ENCODE data around the gene PLA2G2D.

PLA2G2D gene

DNA sequence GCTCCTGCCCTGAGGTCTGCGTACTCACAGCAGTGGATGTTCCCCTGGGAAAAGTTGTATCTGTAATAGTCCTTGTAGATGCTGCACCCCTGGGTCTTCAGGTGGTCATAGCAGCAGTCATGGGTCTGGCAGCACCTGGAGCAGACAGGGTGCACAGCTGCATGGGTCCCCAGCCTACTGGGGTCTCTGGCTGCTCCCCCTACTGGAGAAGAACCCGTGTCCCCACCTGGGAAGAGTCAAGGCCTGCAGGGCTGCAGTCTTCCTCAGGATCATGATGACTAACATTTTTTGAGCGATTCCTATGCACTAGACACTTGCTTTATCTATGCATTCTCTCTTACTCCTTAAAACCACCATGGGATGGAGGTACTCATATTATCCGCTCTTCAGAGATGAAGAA is 3.9 kb downstream of the PLA2G2D start:
- Histone ChIP-seq H3K27me3 (ENCODE audit: control insufficient read depth in 1 of 2, insufficient read depth in 2 of 2, low read length in 2 of 2) (no peaks in the 10 kb centered on the region), H3K27ac (ENCODE audit: low read depth, low read length) (no peak overlapping the region), H3K9ac (ENCODE audit: low read depth in 1 of 2, low read length in 2 of 2) (no peak overlapping the region), H3K9me3 (ENCODE audit: control insufficient read depth in 1 of 2, low read length in 2 of 2) (no peaks in the 10 kb centered on the region), H3K4me3 (ENCODE audit: low read depth in 1 of 2, low read length in 2 of 2) (no peak overlapping the region), H3K36me3 (ENCODE audit: control insufficient read depth in 1 of 2, insufficient read depth in 2 of 2, low read length in 2 of 2) (no peaks in the 10 kb centered on the region), H3K4me1 (ENCODE audit: control insufficient read depth in 1 of 2, insufficient read depth in 2 of 2, low read length in 2 of 2) (peaks cover 0 to 3% of the 10 kb centered on the region in 2 donors)

DNA sequence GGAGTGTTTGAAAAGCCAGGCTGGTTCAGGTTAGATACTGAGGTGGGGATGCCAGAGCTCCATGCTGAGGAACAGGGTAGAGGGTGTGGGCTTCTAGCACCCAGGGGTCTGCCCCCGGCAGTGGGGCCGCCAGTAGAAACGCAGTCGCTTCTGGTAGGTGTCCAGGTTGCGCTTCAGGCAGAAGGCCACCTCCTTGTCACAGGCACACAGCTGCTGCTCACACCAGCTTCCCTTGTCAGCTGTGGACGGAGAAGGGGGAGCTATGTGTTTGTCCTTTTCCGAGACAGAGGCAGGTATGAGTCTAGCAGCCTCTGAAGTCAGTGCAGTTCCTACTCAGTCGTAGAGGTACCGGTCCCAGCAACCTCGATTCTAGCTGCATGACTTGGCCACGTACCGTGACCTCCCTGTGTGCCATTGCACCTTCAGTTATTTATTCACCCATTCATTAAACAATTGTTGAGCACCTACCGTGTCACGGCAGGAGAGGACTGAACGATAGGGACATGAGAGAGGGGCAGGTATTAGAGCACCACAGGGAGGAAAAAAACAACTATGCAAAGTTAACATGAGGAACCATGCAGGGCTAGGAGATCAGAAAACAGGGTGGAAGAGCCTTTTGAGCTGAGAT is 5.2 kb downstream of the PLA2G2D start:
- no peak overlapping the region for H3K9ac ChIP-seq (ENCODE audit: low read depth in 1 of 2, low read length in 2 of 2)
- H3K4me1 ChIP-seq (ENCODE audit: control insufficient read depth in 1 of 2, insufficient read depth in 2 of 2, low read length in 2 of 2) = peaks cover 0 to 4% of the 10 kb centered on the region in 2 donors
- H3K9me3 ChIP-seq (ENCODE audit: control insufficient read depth in 1 of 2, low read length in 2 of 2) = no peaks in the 10 kb centered on the region
- H3K4me3 ChIP-seq (ENCODE audit: low read depth in 1 of 2, low read length in 2 of 2) = no peak overlapping the region
- H3K27me3 ChIP-seq (ENCODE audit: control insufficient read depth in 1 of 2, insufficient read depth in 2 of 2, low read length in 2 of 2) = no peaks in the 10 kb centered on the region
- no peaks in the 10 kb centered on the region for H3K36me3 ChIP-seq (ENCODE audit: control insufficient read depth in 1 of 2, insufficient read depth in 2 of 2, low read length in 2 of 2)
- no peak overlapping the region for H3K27ac ChIP-seq (ENCODE audit: low read depth, low read length)

DNA sequence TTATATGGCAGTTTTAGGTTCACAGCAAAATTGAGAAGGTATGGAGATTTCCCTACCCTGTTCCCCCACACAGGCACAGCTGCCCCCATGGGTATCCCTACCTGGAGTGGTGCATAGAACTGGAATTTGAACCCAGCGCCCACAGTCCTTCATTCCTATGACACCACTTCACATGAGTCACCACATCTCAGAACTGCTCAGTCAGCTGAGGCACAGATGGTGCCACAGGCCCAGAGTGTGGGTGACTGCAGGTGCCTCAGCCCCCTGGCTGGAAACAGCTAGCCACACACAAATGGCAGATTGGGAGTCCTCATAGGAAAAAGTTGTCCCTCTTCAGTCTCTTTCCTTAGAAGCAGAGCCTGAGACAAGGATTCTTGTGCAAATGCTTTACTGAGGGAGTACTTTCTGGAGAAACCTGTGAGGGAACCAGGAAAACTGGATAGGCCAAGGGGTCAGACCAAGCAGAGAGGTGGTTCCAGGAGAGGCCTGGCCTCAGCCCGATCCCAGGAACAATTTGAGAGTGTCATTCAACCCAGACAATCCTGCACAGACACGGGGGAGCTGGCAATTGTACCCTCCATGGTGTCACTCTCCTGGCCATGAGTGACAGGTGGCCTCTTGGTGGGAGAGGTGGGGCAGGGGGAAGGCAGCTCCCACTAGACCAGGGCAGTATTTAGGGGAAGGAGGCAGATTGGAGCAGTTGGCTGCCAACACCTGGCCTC is 6.9 kb downstream of the PLA2G2D start:
- H3K36me3 ChIP-seq (ENCODE audit: control insufficient read depth in 1 of 2, insufficient read depth in 2 of 2, low read length in 2 of 2) = no peaks in the 10 kb centered on the region
- no peaks in the 10 kb centered on the region for H3K9me3 ChIP-seq (ENCODE audit: control insufficient read depth in 1 of 2, low read length in 2 of 2)
- H3K4me3 ChIP-seq (ENCODE audit: low read depth in 1 of 2, low read length in 2 of 2) = no peak overlapping the region
- H3K27ac ChIP-seq (ENCODE audit: low read depth, low read length) = no peak overlapping the region
- no peak overlapping the region for H3K9ac ChIP-seq (ENCODE audit: low read depth in 1 of 2, low read length in 2 of 2)
- H3K27me3 ChIP-seq (ENCODE audit: control insufficient read depth in 1 of 2, insufficient read depth in 2 of 2, low read length in 2 of 2) = no peaks in the 10 kb centered on the region
- peaks cover 0 to 3% of the 10 kb centered on the region in 2 donors for H3K4me1 ChIP-seq (ENCODE audit: control insufficient read depth in 1 of 2, insufficient read depth in 2 of 2, low read length in 2 of 2)

DNA sequence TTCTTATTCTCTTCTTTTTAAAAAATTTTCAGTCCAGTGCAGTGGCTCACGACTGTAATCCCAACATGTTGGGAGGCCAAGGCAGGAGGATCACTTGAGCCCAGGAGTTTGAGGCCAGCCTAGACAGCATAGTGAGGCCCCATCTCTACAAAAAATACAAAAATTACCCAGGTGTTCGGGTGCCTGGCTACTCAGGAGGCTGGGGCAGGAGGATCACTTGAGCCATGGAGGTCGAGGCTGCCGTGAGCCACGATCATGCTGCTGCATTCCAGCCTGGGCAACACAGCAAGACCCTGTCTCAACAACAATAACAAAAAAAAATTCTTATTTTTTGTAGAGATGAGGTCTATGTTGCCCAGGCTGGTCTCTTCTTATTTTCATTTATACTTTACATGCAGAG is 7.9 kb downstream of the PLA2G2D start:
- Histone ChIP-seq H3K9me3 (ENCODE audit: control insufficient read depth in 1 of 2, low read length in 2 of 2) (no peaks in the 10 kb centered on the region), H3K9ac (ENCODE audit: low read depth in 1 of 2, low read length in 2 of 2) (no peak overlapping the region), H3K4me3 (ENCODE audit: low read depth in 1 of 2, low read length in 2 of 2) (no peak overlapping the region), H3K4me1 (ENCODE audit: control insufficient read depth in 1 of 2, insufficient read depth in 2 of 2, low read length in 2 of 2) (peaks cover 0 to 3% of the 10 kb centered on the region in 2 donors), H3K36me3 (ENCODE audit: control insufficient read depth in 1 of 2, insufficient read depth in 2 of 2, low read length in 2 of 2) (no peaks in the 10 kb centered on the region), H3K27ac (ENCODE audit: low read depth, low read length) (no peak overlapping the region), H3K27me3 (ENCODE audit: control insufficient read depth in 1 of 2, insufficient read depth in 2 of 2, low read length in 2 of 2) (no peaks in the 10 kb centered on the region)

DNA sequence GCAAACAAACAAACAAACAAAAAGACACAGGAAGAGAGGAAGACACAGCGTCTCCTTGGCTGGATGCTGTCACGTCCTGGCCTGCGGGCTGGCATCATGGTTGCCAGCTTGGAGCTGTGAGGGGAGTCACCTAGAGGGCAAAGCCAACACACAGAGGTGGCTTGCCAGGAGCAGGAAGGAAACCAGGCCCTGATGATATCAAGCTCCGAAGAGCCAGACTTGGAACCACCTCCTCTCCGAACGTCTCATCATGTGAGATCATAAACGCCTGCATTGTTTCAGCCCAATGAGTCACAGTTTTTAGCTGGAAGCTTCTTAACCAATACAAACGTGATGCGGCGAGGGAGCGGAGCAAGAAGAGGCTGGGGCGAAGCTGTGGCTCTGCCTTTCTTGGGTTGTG is 8.7 kb downstream of the PLA2G2D start:
- Histone ChIP-seq H3K4me1 (ENCODE audit: control insufficient read depth in 1 of 2, insufficient read depth in 2 of 2, low read length in 2 of 2) (peaks cover 0 to 3% of the 10 kb centered on the region in 2 donors), H3K27ac (ENCODE audit: low read depth, low read length) (no peak overlapping the region), H3K4me3 (ENCODE audit: low read depth in 1 of 2, low read length in 2 of 2) (no peak overlapping the region), H3K36me3 (ENCODE audit: control insufficient read depth in 1 of 2, insufficient read depth in 2 of 2, low read length in 2 of 2) (no peaks in the 10 kb centered on the region), H3K9me3 (ENCODE audit: control insufficient read depth in 1 of 2, low read length in 2 of 2) (no peaks in the 10 kb centered on the region), H3K27me3 (ENCODE audit: control insufficient read depth in 1 of 2, insufficient read depth in 2 of 2, low read length in 2 of 2) (no peaks in the 10 kb centered on the region), H3K9ac (ENCODE audit: low read depth in 1 of 2, low read length in 2 of 2) (no peak overlapping the region)

DNA sequence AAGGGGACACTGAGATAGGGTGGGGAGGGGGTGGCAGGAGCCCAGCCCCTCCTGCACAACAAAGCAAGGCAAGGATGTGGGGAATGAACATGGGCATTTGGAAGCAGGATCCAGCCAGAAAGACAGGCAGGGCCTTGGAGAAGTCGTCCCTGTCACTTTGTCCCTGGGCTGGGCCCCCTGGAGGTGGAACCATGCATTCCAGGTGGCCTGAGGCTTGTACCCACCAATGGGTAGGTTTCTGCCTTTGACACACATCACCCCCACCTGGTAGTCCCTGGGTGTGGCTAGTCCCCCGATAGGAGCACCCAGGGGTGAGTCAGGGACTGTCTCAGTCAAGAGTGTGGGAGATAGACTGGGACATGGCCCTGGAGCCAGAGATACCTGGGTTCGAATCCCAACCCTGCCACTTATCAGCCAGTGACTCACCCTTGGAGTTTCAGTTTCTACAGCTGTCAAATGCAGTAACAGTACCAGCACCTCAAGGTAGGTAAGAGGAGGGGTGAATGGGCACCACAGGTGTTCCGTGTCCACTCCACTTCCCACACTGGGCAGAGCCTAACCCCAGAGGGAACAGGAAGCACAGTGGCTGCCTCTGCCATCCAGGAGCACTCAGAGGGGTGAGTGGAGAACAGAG is 10.0 kb downstream of the PLA2G2D start:
- Histone ChIP-seq H3K27me3 (ENCODE audit: control insufficient read depth in 1 of 2, insufficient read depth in 2 of 2, low read length in 2 of 2) (no peaks in the 10 kb centered on the region), H3K9me3 (ENCODE audit: control insufficient read depth in 1 of 2, low read length in 2 of 2) (no peaks in the 10 kb centered on the region), H3K9ac (ENCODE audit: low read depth in 1 of 2, low read length in 2 of 2) (no peak overlapping the region), H3K27ac (ENCODE audit: low read depth, low read length) (no peak overlapping the region), H3K4me3 (ENCODE audit: low read depth in 1 of 2, low read length in 2 of 2) (no peak overlapping the region), H3K4me1 (ENCODE audit: control insufficient read depth in 1 of 2, insufficient read depth in 2 of 2, low read length in 2 of 2) (peaks cover 0 to 3% of the 10 kb centered on the region in 2 donors), H3K36me3 (ENCODE audit: control insufficient read depth in 1 of 2, insufficient read depth in 2 of 2, low read length in 2 of 2) (no peaks in the 10 kb centered on the region)

DNA sequence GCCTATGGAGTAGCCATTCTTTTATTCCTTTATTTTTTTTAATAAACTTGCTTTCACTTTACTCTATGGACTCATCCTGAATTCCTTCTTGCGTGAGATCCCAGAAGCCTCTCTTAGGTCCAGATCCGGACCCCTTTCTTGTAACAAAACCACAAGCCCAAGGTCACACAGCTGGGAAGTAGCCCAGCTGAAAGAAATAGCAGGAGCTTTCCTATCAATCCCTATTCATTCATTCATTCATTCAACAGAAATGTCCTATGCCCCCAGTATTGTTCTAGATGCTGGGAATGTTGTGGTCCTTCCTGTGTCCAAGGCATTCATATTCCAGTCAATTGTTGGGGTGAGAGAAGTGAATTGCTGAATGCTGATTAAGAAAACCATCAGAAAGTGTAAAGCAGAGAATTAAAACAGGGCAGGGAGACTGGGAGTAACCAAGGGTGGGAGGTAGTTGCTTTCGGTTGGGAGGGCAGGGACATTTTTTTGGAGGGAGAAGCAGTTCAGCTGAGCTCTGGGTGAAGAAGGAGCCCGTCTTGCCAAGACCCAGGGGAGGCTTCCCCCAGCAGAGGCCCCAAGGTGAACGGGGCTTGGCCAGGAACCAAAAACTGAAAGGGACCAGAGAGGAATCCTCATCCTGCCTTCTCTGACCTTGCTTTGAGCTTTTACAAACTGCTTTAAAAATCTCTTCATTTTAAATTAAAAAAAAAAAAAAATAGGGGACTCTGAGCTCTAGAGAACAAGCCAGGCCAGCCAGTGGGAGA is 10.8 kb downstream of the PLA2G2D start:
- Histone ChIP-seq H3K9ac (ENCODE audit: low read depth in 1 of 2, low read length in 2 of 2) (no peak overlapping the region), H3K4me3 (ENCODE audit: low read depth in 1 of 2, low read length in 2 of 2) (no peak overlapping the region), H3K9me3 (ENCODE audit: control insufficient read depth in 1 of 2, low read length in 2 of 2) (no peaks in the 10 kb centered on the region), H3K27ac (ENCODE audit: low read depth, low read length) (no peak overlapping the region), H3K27me3 (ENCODE audit: control insufficient read depth in 1 of 2, insufficient read depth in 2 of 2, low read length in 2 of 2) (no peaks in the 10 kb centered on the region), H3K36me3 (ENCODE audit: control insufficient read depth in 1 of 2, insufficient read depth in 2 of 2, low read length in 2 of 2) (no peaks in the 10 kb centered on the region), H3K4me1 (ENCODE audit: control insufficient read depth in 1 of 2, insufficient read depth in 2 of 2, low read length in 2 of 2) (peaks cover 0 to 3% of the 10 kb centered on the region in 2 donors)

DNA sequence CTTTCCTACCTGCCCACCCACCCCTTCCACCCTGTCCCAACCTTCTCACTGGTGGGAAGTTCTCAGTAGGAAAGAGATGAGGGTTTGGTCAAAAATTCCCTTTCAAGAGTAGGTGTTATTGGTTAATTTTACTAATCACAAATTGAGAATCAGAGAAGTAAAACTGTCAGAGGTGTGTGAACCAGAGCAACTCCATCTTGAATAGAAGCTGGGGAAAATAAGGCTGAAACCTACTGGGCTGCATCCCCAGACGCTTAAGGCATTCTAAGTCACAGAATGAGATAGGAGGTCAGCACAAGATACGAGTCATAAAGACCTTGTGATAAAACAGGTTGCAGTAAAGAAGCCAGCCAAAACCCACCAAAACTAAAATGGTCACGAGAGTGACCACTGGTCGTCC is 11.5 kb downstream of the PLA2G2D start:
- Histone ChIP-seq H3K27ac (ENCODE audit: low read depth, low read length) (no peak overlapping the region), H3K36me3 (ENCODE audit: control insufficient read depth in 1 of 2, insufficient read depth in 2 of 2, low read length in 2 of 2) (no peaks in the 10 kb centered on the region), H3K27me3 (ENCODE audit: control insufficient read depth in 1 of 2, insufficient read depth in 2 of 2, low read length in 2 of 2) (no peaks in the 10 kb centered on the region)

DNA sequence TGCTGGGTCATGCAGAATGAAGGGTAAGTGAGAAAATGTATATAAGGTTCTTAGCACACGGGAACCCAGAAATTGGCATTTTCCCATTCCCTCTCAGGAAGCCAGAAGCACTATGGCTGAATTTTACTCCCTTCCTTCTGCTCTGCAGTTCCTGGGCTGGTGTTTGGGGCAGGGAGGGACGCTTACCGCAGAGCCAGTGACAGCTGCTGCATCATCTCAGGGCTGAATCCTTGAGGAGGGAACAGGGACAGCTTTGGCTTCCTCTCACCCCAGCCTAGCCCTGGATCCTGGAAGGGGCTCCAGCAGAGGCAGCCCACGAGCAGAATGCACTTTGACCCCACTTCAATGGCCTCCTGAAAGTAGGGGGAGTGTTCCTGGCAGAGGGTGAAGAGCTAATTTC is 12.0 kb downstream of the PLA2G2D start:
- no peaks in the 10 kb centered on the region for H3K36me3 ChIP-seq (ENCODE audit: control insufficient read depth in 1 of 2, insufficient read depth in 2 of 2, low read length in 2 of 2)

More for the DNA sequence above, 11.5 kb downstream of the PLA2G2D start:
- no peaks in the 10 kb centered on the region for H3K9me3 ChIP-seq (ENCODE audit: control insufficient read depth in 1 of 2, low read length in 2 of 2)
- no peak overlapping the region for H3K9ac ChIP-seq (ENCODE audit: low read depth in 1 of 2, low read length in 2 of 2)
- H3K4me3 ChIP-seq (ENCODE audit: low read depth in 1 of 2, low read length in 2 of 2) = no peak overlapping the region
- peaks cover 0 to 3% of the 10 kb centered on the region in 2 donors for H3K4me1 ChIP-seq (ENCODE audit: control insufficient read depth in 1 of 2, insufficient read depth in 2 of 2, low read length in 2 of 2)

DNA sequence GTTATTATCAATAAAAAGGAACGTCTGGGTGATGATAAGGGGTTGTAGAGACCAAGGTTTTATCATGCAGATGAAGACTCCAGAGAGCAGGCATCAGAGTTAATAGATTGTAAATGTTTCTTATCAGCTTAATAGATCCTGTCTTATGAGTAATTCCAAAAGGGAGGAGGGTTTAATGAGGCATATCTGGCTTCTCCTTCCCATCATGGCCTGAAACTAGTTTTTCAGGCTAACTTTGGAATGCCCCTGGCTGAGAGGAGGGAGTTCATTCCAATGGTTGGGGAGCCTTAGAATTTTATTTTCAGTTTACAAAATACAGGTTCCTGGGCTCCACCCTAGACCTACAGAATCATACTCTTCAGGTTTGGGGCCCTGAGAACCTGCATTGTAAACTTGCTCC is 13.5 kb downstream of the PLA2G2D start:
- Histone ChIP-seq H3K4me1 (ENCODE audit: control insufficient read depth in 1 of 2, insufficient read depth in 2 of 2, low read length in 2 of 2) (peaks cover 0 to 3% of the 10 kb centered on the region in 2 donors), H3K4me3 (ENCODE audit: low read depth in 1 of 2, low read length in 2 of 2) (no peak overlapping the region), H3K27me3 (ENCODE audit: control insufficient read depth in 1 of 2, insufficient read depth in 2 of 2, low read length in 2 of 2) (no peaks in the 10 kb centered on the region), H3K9me3 (ENCODE audit: control insufficient read depth in 1 of 2, low read length in 2 of 2) (no peaks in the 10 kb centered on the region), H3K36me3 (ENCODE audit: control insufficient read depth in 1 of 2, insufficient read depth in 2 of 2, low read length in 2 of 2) (no peaks in the 10 kb centered on the region), H3K9ac (ENCODE audit: low read depth in 1 of 2, low read length in 2 of 2) (no peak overlapping the region), H3K27ac (ENCODE audit: low read depth, low read length) (no peak overlapping the region)

More for the DNA sequence above, 12.0 kb downstream of the PLA2G2D start:
- Histone ChIP-seq H3K27me3 (ENCODE audit: control insufficient read depth in 1 of 2, insufficient read depth in 2 of 2, low read length in 2 of 2) (no peaks in the 10 kb centered on the region), H3K4me3 (ENCODE audit: low read depth in 1 of 2, low read length in 2 of 2) (no peak overlapping the region), H3K9ac (ENCODE audit: low read depth in 1 of 2, low read length in 2 of 2) (no peak overlapping the region), H3K4me1 (ENCODE audit: control insufficient read depth in 1 of 2, insufficient read depth in 2 of 2, low read length in 2 of 2) (peaks cover 0 to 3% of the 10 kb centered on the region in 2 donors), H3K27ac (ENCODE audit: low read depth, low read length) (no peak overlapping the region), H3K9me3 (ENCODE audit: control insufficient read depth in 1 of 2, low read length in 2 of 2) (no peaks in the 10 kb centered on the region)
